ENCODE results near the gene HYLS1.
"Not testable (repeated sequence)": the region's sequence is repeated elsewhere in the genome, so short reads cannot be mapped to it uniquely, and the experiment has no call there.

HYLS1 gene

GRCh38 chr11:125865354-125865753 is 22.1 kb upstream of the HYLS1 start:
- not testable (repeated sequence) for H3K4me1 ChIP-seq (ENCODE audit: insufficient read depth, low read length); H3K9ac ChIP-seq (ENCODE audit: low read depth, low read length); H3K4me2 ChIP-seq (ENCODE audit: insufficient read depth, low read length); DNase-seq; ATAC-seq (ENCODE audit: insufficient read depth, low read depth); H3K27me3 ChIP-seq (ENCODE audit: insufficient read depth, low read length, poor library complexity); H3K27ac ChIP-seq (ENCODE audit: low read length); H3K79me2 ChIP-seq (ENCODE audit: insufficient read depth, low read length); H3K36me3 ChIP-seq (ENCODE audit: insufficient read depth, low read length); H4K20me1 ChIP-seq (ENCODE audit: insufficient read depth, low read length); H3K4me3 ChIP-seq (ENCODE audit: low read depth in 1 of 2, low read length in 2 of 2); H2AFZ ChIP-seq (ENCODE audit: low read depth, low read length); H3K9me3 ChIP-seq (ENCODE audit: insufficient read depth, low read length, severe bottlenecking)

DNA sequence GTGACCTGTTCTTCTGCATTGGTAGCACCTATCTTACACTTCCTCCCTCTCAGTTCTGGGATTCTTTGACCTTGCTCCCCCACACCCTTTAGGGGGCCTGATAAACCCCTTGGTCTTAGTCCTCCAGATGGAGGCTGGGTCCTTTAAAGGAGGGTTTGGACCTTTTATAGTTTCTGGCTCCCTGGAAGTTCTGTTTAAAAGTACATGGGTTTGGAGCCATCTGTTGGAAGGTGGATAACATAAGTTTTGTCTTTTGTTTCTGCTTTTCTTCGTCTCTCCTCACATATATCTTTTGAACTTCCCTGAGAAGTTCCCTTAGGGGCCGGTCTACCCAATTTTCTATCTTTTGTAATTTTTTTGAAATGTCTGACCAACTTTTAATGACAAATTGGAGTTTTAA is 17.9 kb upstream of the HYLS1 start:
- TF ChIP-seq, protein P1, sequence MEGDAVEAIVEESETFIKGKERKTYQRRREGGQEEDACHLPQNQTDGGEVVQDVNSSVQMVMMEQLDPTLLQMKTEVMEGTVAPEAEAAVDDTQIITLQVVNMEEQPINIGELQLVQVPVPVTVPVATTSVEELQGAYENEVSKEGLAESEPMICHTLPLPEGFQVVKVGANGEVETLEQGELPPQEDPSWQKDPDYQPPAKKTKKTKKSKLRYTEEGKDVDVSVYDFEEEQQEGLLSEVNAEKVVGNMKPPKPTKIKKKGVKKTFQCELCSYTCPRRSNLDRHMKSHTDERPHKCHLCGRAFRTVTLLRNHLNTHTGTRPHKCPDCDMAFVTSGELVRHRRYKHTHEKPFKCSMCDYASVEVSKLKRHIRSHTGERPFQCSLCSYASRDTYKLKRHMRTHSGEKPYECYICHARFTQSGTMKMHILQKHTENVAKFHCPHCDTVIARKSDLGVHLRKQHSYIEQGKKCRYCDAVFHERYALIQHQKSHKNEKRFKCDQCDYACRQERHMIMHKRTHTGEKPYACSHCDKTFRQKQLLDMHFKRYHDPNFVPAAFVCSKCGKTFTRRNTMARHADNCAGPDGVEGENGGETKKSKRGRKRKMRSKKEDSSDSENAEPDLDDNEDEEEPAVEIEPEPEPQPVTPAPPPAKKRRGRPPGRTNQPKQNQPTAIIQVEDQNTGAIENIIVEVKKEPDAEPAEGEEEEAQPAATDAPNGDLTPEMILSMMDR (IDR thresholded peaks at IDR 0.05; ENCODE audit: borderline replicate concordance, extremely low read depth, low read length, poor library complexity, severe bottlenecking): no peak
- no peak for TF ChIP-seq EZH2 (IDR thresholded peaks at IDR 0.05; ENCODE audit: borderline replicate concordance, low read depth, low read length, severe bottlenecking)
- Histone ChIP-seq H3K4me2 (ENCODE audit: insufficient read depth, low read length) (no peak overlapping the region), H4K20me1 (ENCODE audit: insufficient read depth, low read length) (no peaks in the 10 kb centered on the region), H3K27ac (ENCODE audit: low read length) (no peak overlapping the region), H3K4me1 (ENCODE audit: insufficient read depth, low read length) (no peaks in the 10 kb centered on the region), H3K4me3 (ENCODE audit: low read depth in 1 of 2, low read length in 2 of 2) (no peak overlapping the region), H3K9me3 (ENCODE audit: insufficient read depth, low read length, severe bottlenecking) (no peaks in the 10 kb centered on the region), H3K36me3 (ENCODE audit: insufficient read depth, low read length) (no peaks in the 10 kb centered on the region), H2AFZ (ENCODE audit: low read depth, low read length) (no peak overlapping the region), H3K79me2 (ENCODE audit: insufficient read depth, low read length) (no peaks in the 10 kb centered on the region), H3K27me3 (ENCODE audit: insufficient read depth, low read length, poor library complexity) (no peaks in the 10 kb centered on the region), H3K9ac (ENCODE audit: low read depth, low read length) (no peak overlapping the region)
- DNase-seq (no peak), ATAC-seq (ENCODE audit: insufficient read depth, low read depth) (no peak)

DNA sequence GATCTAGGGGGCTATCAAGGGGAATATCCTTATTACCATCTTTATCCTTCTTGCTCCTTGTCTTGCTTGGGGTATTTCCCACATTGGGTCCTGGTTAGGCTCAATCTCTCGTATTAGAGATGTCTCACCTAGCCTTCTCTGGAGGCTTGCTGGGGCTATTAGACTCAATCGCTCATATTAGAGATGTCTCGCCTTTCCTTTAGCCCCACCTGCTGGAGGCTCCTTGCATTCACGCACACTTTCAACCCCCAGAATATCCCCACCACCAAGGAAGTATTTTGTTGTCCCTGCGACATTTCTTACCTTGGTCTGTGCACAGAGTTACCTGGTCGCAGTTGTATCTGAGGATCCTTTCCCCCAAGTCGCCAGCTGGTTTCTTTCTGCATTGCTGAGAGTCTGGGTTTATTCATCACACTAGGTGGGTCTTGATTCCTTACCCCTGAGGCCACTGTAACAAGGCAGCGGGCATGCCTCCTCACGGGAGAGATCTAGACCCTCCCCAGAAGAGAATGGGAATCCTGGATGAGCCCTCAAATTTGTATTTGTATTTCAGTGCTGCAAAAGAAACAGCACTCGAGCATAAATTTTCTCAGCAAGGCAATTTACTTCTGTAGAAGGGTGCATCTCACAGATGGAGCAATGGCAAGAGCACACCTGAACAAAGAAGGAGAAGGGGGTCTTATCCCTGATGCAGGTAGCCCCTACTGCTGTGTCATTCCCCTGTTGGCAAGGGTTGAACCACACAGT is 15.9 kb upstream of the HYLS1 start:
- DNase-seq: peak; percentile 61

DNA sequence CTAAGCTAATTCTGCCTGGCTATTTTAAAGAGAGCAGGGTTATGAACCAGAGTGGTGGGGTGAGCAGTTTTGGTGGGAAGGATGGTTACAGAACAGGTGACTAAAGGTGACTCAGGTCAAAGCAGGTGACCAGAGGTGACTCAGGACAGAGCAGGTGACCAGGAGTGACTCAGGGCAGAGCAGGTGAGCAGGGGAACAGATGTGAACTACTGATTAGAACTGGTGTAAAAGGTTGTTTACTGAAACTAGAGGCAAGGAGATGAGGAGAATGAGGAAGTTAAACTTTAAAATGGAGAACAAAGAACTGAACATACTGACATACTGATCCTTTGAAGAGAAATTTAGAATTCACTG is 15.4 kb upstream of the HYLS1 start:
- H3K9me3 ChIP-seq (ENCODE audit: insufficient read depth, low read length, severe bottlenecking): no peaks in the 10 kb centered on the region
- no peak overlapping the region for H2AFZ ChIP-seq (ENCODE audit: low read depth, low read length)
- no peaks in the 10 kb centered on the region for H3K27me3 ChIP-seq (ENCODE audit: insufficient read depth, low read length, poor library complexity)
- no peak for DNase-seq
- no peak overlapping the region for H3K4me2 ChIP-seq (ENCODE audit: insufficient read depth, low read length)
- no peak for TF ChIP-seq EZH2 (IDR thresholded peaks at IDR 0.05; ENCODE audit: borderline replicate concordance, low read depth, low read length, severe bottlenecking)
- TF ChIP-seq, protein P1 (IDR thresholded peaks at IDR 0.05; ENCODE audit: borderline replicate concordance, extremely low read depth, low read length, poor library complexity, severe bottlenecking): no peak
- no peak overlapping the region for H3K27ac ChIP-seq (ENCODE audit: low read length)
- no peak for ATAC-seq (ENCODE audit: insufficient read depth, low read depth)
- no peaks in the 10 kb centered on the region for H3K36me3 ChIP-seq (ENCODE audit: insufficient read depth, low read length)
- H4K20me1 ChIP-seq (ENCODE audit: insufficient read depth, low read length): no peaks in the 10 kb centered on the region
- H3K79me2 ChIP-seq (ENCODE audit: insufficient read depth, low read length): no peaks in the 10 kb centered on the region
- no peak overlapping the region for H3K4me3 ChIP-seq (ENCODE audit: low read depth in 1 of 2, low read length in 2 of 2)
- no peak overlapping the region for H3K9ac ChIP-seq (ENCODE audit: low read depth, low read length)
- no peaks in the 10 kb centered on the region for H3K4me1 ChIP-seq (ENCODE audit: insufficient read depth, low read length)

More for the DNA sequence above, 15.9 kb upstream of the HYLS1 start:
- TF ChIP-seq EZH2 (IDR thresholded peaks at IDR 0.05; ENCODE audit: borderline replicate concordance, low read depth, low read length, severe bottlenecking): no peak
- TF ChIP-seq, protein P1 (IDR thresholded peaks at IDR 0.05; ENCODE audit: borderline replicate concordance, extremely low read depth, low read length, poor library complexity, severe bottlenecking): peak; percentile 85
- Histone ChIP-seq H3K9me3 (ENCODE audit: insufficient read depth, low read length, severe bottlenecking) (no peaks in the 10 kb centered on the region), H3K27me3 (ENCODE audit: insufficient read depth, low read length, poor library complexity) (no peaks in the 10 kb centered on the region), H3K27ac (ENCODE audit: low read length) (no peak overlapping the region), H3K36me3 (ENCODE audit: insufficient read depth, low read length) (no peaks in the 10 kb centered on the region), H3K9ac (ENCODE audit: low read depth, low read length) (no peak overlapping the region), H2AFZ (ENCODE audit: low read depth, low read length) (no peak overlapping the region), H4K20me1 (ENCODE audit: insufficient read depth, low read length) (no peaks in the 10 kb centered on the region), H3K4me2 (ENCODE audit: insufficient read depth, low read length) (no peak overlapping the region), H3K4me1 (ENCODE audit: insufficient read depth, low read length) (no peaks in the 10 kb centered on the region), H3K4me3 (ENCODE audit: low read depth in 1 of 2, low read length in 2 of 2) (no peak overlapping the region), H3K79me2 (ENCODE audit: insufficient read depth, low read length) (no peaks in the 10 kb centered on the region)
- peak; percentile 82 for ATAC-seq (ENCODE audit: insufficient read depth, low read depth)
